ENCODE data around the gene CD46. TPM values are rescaled to one million over a fixed set of nuclear protein-coding genes. Genes with fewer than 3 reads are reported as not detected.

The CD46 gene
- total RNA-seq, 1 experiment from 2014 or later, result 214 TPM

- Histone ChIP-seq H3K36me3 (ENCODE audit: low read depth) (no peaks in the 10 kb centered on the region), H3K9me2 (ENCODE audit: insufficient read depth) (no peaks in the 10 kb centered on the region), H2AFZ (no peak overlapping the region), H3K9me3 (ENCODE audit: insufficient read depth, low read depth) (no peaks in the 10 kb centered on the region), H3K4me1 (replicated peaks; ENCODE audit: insufficient read depth) (peaks cover 35% of the 10 kb centered on the region), H3F3A (ENCODE audit: insufficient read depth, low read depth) (peaks cover 25% of the 10 kb centered on the region), H3K79me2 (ENCODE audit: low read depth) (0 out of 2 replicates have a peak, but pooled peaks cover 12% of the 10 kb centered on the region), H3K4me2 (no peak overlapping the region), H4K20me1 (ENCODE audit: insufficient read depth) (no peaks in the 10 kb centered on the region), H3K27ac (no peak overlapping the region), H3K27me3 (ENCODE audit: insufficient read depth, low read depth) (no peaks in the 10 kb centered on the region), H3K4me3 (no peak overlapping the region)
- ChIA-PET POLR2A (ENCODE audit: unreplicated experiment) (no interaction called here), CTCF (no interaction called here)
- no peak for TF ChIP-seq CTCF (conservative IDR thresholded peaks at IDR 0.05)
- no peak for TF ChIP-seq EZH2 (IDR thresholded peaks at IDR 0.05; ENCODE audit: low read depth)
- intact Hi-C loops (cut with micrococcal nuclease; ENCODE audit: unreplicated experiment), result loop anchor here (1.0 to 10.0 kb wide), 4 partner anchors 41 to 1607 kb away; no protein-coding TSS in a partner anchor
- DNase-seq, result no peak
- no TSS peak for BruUV-seq (replicated peaks)
Observed at GRCh38 chr1:207828046-207828445, 76.2 kb downstream of the CD46 start.

- Histone ChIP-seq H3K9me2 (ENCODE audit: insufficient read depth) (no peaks in the 10 kb centered on the region), H3K79me2 (ENCODE audit: low read depth) (0 out of 2 replicates have a peak, but pooled peaks cover 12% of the 10 kb centered on the region), H3K27ac (no peak overlapping the region), H4K20me1 (ENCODE audit: insufficient read depth) (no peaks in the 10 kb centered on the region), H3K4me2 (no peak overlapping the region), H3F3A (ENCODE audit: insufficient read depth, low read depth) (peaks cover 20% of the 10 kb centered on the region), H2AFZ (no peak overlapping the region), H3K4me1 (replicated peaks; ENCODE audit: insufficient read depth) (peaks cover 35% of the 10 kb centered on the region), H3K9me3 (ENCODE audit: insufficient read depth, low read depth) (no peaks in the 10 kb centered on the region), H3K4me3 (no peak overlapping the region), H3K27me3 (ENCODE audit: insufficient read depth, low read depth) (no peaks in the 10 kb centered on the region), H3K36me3 (ENCODE audit: low read depth) (no peaks in the 10 kb centered on the region)
- TF ChIP-seq CTCF (conservative IDR thresholded peaks at IDR 0.05) (peak; percentile 79), EZH2 (IDR thresholded peaks at IDR 0.05; ENCODE audit: low read depth) (no peak)
- ChIA-PET CTCF (no interaction called here), POLR2A (ENCODE audit: unreplicated experiment) (no interaction called here)
- peak; percentile 56 to 66 for DNase-seq
- intact Hi-C loops (cut with micrococcal nuclease; ENCODE audit: unreplicated experiment), result loop anchor here (1.0 to 10.0 kb wide), 4 partner anchors 41 to 1606 kb away; no protein-coding TSS in a partner anchor
- no TSS peak for BruUV-seq (replicated peaks)
Observed at GRCh38 chr1:207828485-207829158, 76.8 kb downstream of the CD46 start.

- H3K27me3 ChIP-seq (ENCODE audit: insufficient read depth, low read depth), result no peaks in the 10 kb centered on the region
- no peak for DNase-seq
- 0 out of 2 replicates have a peak, but pooled peaks cover 12% of the 10 kb centered on the region for H3K79me2 ChIP-seq (ENCODE audit: low read depth)
- ChIA-PET POLR2A (ENCODE audit: unreplicated experiment) (no interaction called here), CTCF (interaction anchor here (1.0 kb wide), 1 partner anchor 134 kb away, joined by 3 read pairs; no protein-coding TSS in a partner anchor)
- no peak overlapping the region for H3K27ac ChIP-seq
- no peak overlapping the region for H2AFZ ChIP-seq
- intact Hi-C loops (cut with micrococcal nuclease; ENCODE audit: unreplicated experiment), result loop anchor here (10.0 kb wide), 2 partner anchors 355 to 1605 kb away; no protein-coding TSS in a partner anchor
- BruUV-seq (replicated peaks), result no TSS peak
- H4K20me1 ChIP-seq (ENCODE audit: insufficient read depth), result no peaks in the 10 kb centered on the region
- no peaks in the 10 kb centered on the region for H3K36me3 ChIP-seq (ENCODE audit: low read depth)
- TF ChIP-seq EZH2 (IDR thresholded peaks at IDR 0.05; ENCODE audit: low read depth) (no peak), CTCF (conservative IDR thresholded peaks at IDR 0.05) (no peak)
- H3K4me2 ChIP-seq, result no peak overlapping the region
- no peaks in the 10 kb centered on the region for H3K9me3 ChIP-seq (ENCODE audit: insufficient read depth, low read depth)
- peaks cover 29% of the 10 kb centered on the region for H3K4me1 ChIP-seq (replicated peaks; ENCODE audit: insufficient read depth)
- no peaks in the 10 kb centered on the region for H3K9me2 ChIP-seq (ENCODE audit: insufficient read depth)
- no peak overlapping the region for H3K4me3 ChIP-seq
- peaks cover 15% of the 10 kb centered on the region; the same call in 1 of the 2 replicates for H3F3A ChIP-seq (ENCODE audit: insufficient read depth, low read depth)
Observed at GRCh38 chr1:207829576-207829975, 77.7 kb downstream of the CD46 start.
